ENCODE data around the gene ANKRD11. TPM values are rescaled to one million over a fixed set of nuclear protein-coding genes. Genes with fewer than 3 reads are reported as not detected.

Gene ANKRD11
- total RNA-seq, 2 donors from 2014 or later, result 197 to 251 TPM

DNA sequence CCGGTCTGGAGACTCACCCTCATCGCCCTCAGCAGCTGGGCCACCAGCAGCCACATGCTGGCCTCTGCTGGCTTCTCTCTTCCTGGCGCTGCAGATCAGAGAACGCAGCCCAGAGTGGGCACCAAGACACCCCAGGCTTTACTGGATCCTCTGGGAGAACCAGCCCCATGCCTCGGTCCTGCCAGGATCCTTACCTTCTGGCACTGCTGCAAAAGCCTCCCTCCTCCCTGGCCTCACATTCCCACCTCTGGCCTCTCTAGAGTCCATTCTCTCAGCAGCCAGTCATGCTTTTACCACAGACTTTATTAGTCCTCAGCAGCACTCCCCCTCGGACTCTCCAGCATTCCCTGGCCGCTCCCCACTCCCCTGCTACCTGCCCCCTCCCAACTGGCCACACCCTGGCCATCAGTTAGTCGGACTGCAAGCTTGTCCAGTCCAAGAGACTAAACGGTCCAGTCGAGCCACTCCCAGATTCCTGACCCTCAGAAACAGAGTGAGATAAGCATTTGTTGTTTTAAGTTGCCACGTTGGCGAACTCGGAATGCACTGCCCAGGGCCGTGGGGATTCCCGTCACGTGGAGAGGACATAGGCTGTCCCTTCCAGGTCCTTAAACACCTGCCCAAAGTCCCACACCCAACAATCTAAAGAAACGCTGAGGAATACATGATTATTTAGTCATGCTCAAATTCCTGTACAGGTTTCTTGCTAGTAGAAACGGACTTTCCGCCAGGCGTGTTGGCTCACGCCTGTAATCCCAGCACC, 11.9 kb upstream of the ANKRD11 start:
- H3K9me3 ChIP-seq (ENCODE audit: control insufficient read depth, low read length, poor library complexity, severe bottlenecking), result no peaks in the 10 kb centered on the region
- H3K27me3 Mint-ChIP-seq, result no peaks in the 10 kb centered on the region
- DNase-seq, result no peak
- peaks cover 19% of the 10 kb centered on the region for H3K4me1 Mint-ChIP-seq
- ATAC-seq, result no peak
- no peaks in the 10 kb centered on the region for H3K36me3 Mint-ChIP-seq (ENCODE audit: low read depth)
- no peak overlapping the region for H3K4me3 Mint-ChIP-seq
- H3K27ac Mint-ChIP-seq, result peak overlapping the region; percentile 11

DNA sequence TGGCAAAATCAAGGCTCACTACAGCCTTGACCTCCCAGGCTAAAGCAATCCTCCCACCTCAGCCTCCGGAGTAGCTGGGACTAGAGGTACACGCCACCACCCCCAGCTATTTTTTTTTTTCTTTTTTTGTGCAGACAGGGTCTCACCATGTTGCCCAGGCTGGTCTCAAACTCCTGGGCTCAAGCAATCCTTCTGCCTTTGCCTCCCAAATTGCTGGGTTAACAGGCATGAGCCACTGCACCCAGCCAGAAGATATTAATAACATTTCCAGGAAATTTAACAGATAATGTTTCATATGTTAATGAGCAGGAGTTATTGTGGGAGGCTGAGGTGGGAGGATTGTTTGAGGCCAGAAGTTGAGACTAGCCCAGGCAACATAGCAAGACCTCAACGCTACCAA, 9.4 kb upstream of the ANKRD11 start:
- no peaks in the 10 kb centered on the region for H3K9me3 ChIP-seq (ENCODE audit: control insufficient read depth, low read length, poor library complexity, severe bottlenecking)
- DNase-seq, result no peak
- ATAC-seq, result no peak
- H3K27me3 Mint-ChIP-seq, result no peaks in the 10 kb centered on the region
- H3K4me3 Mint-ChIP-seq, result no peak overlapping the region
- no peak overlapping the region for H3K27ac Mint-ChIP-seq
- no peaks in the 10 kb centered on the region for H3K36me3 Mint-ChIP-seq (ENCODE audit: low read depth)
- H3K4me1 Mint-ChIP-seq, result peaks cover 3% of the 10 kb centered on the region

- no peaks in the 10 kb centered on the region for H3K9me3 ChIP-seq (ENCODE audit: control insufficient read depth, low read length, poor library complexity, severe bottlenecking)
- ATAC-seq, result no peak
- Mint-ChIP-seq H3K4me1 (peaks cover 5% of the 10 kb centered on the region), H3K4me3 (no peak overlapping the region), H3K27ac (no peak overlapping the region), H3K27me3 (no peaks in the 10 kb centered on the region), H3K36me3 (ENCODE audit: low read depth) (no peaks in the 10 kb centered on the region)
- no peak for DNase-seq
Observed at GRCh38 chr16:89498839-89499238, 8.5 kb upstream of the ANKRD11 start.

DNA sequence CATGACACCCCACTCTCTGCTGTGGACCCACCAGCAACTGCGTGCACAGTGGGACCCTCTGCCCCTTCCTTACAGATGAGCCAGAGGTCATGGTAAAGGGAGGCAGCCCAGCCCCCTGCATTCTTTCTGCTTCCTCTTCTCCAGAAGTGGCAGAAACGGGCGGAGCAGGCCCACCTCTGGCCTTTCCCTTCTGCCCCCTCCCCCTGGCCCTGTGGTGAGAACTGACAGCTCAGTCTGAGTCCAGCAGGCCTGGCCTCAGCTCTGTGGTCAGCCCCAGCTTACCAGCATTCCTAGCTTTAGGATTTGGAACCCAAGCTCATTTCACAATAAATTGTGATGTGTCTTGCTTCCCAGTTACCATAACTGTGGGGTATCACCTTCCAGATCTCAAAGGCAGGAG, 4.8 kb upstream of the ANKRD11 start:
- Mint-ChIP-seq H3K27ac (no peak overlapping the region), H3K27me3 (no peaks in the 10 kb centered on the region), H3K36me3 (ENCODE audit: low read depth) (peaks cover 2% of the 10 kb centered on the region), H3K4me1 (peaks cover 21% of the 10 kb centered on the region), H3K4me3 (no peak overlapping the region)
- H3K9me3 ChIP-seq (ENCODE audit: control insufficient read depth, low read length, poor library complexity, severe bottlenecking), result no peaks in the 10 kb centered on the region
- DNase-seq, result no peak
- no peak for ATAC-seq

- no peaks in the 10 kb centered on the region for H3K9me3 ChIP-seq (ENCODE audit: control insufficient read depth, low read length, poor library complexity, severe bottlenecking)
- H3K4me1 Mint-ChIP-seq, result peaks cover 25% of the 10 kb centered on the region
- no peaks in the 10 kb centered on the region for H3K27me3 Mint-ChIP-seq
- H3K36me3 Mint-ChIP-seq (ENCODE audit: low read depth), result peaks cover 2% of the 10 kb centered on the region
- DNase-seq (no peak), ATAC-seq (no peak)
- no peak overlapping the region for H3K4me3 Mint-ChIP-seq
- H3K27ac Mint-ChIP-seq, result peak overlapping the region; percentile 70
Observed at GRCh38 chr16:89493776-89494175, 3.4 kb upstream of the ANKRD11 start.

DNA sequence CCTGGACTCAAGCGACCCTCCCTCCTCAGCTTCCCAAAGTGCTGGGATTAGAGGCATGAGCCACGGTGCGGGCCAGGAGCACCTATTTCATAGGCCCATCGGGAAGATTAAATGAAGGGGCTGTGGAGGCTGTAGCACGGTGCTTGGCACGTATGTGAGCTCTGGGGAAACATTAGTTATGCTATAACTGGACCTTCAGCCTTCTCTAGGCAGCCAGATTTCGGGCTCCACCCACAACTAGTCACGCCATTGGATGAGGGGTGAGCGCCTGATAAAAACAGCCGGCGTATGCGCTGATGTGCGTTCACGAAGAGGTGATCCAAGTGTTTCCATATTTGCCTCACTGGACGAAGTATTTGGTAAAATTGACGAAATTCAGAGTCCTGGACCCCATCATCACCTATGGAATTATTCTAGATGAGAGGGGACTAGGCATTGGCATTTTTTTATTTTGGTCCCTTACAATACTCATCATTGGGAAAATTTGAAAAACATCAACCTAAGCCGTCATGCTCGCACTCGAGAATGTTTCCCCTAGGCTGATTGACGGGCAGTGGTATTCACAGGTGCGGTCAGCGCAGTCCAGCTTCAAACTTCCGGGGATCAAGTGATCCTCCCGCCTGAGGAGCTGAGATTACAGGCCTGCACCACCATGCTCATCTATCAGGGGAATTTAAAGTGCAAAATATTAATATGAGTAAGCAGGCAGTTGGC, 1.8 kb upstream of the ANKRD11 start:
- no peak for DNase-seq
- H3K27ac Mint-ChIP-seq, result peak overlapping the region; percentile 83
- H3K4me3 Mint-ChIP-seq, result peak overlapping the region; percentile 28
- no peak for ATAC-seq
- H3K9me3 ChIP-seq (ENCODE audit: control insufficient read depth, low read length, poor library complexity, severe bottlenecking), result no peaks in the 10 kb centered on the region
- peaks cover 37% of the 10 kb centered on the region for H3K4me1 Mint-ChIP-seq
- H3K36me3 Mint-ChIP-seq (ENCODE audit: low read depth), result peaks cover 2% of the 10 kb centered on the region
- H3K27me3 Mint-ChIP-seq, result no peaks in the 10 kb centered on the region

- H3K4me1 Mint-ChIP-seq, result peaks cover 41% of the 10 kb centered on the region
- no peak for DNase-seq
- ATAC-seq, result no peak
- H3K27ac Mint-ChIP-seq, result peak overlapping the region; percentile 83
- H3K4me3 Mint-ChIP-seq, result peak overlapping the region; percentile 93
- no peaks in the 10 kb centered on the region for H3K9me3 ChIP-seq (ENCODE audit: control insufficient read depth, low read length, poor library complexity, severe bottlenecking)
- H3K27me3 Mint-ChIP-seq, result no peaks in the 10 kb centered on the region
- peaks cover 2% of the 10 kb centered on the region for H3K36me3 Mint-ChIP-seq (ENCODE audit: low read depth)
Observed at GRCh38 chr16:89491238-89491869, 993 bp upstream of the ANKRD11 start.

- no peak overlapping the region for H3K27ac Mint-ChIP-seq
- no peak overlapping the region for H3K4me3 Mint-ChIP-seq
- no peak for ATAC-seq
- H3K9me3 ChIP-seq (ENCODE audit: control insufficient read depth, low read length, poor library complexity, severe bottlenecking), result no peaks in the 10 kb centered on the region
- peaks cover 50% of the 10 kb centered on the region for H3K4me1 Mint-ChIP-seq
- H3K36me3 Mint-ChIP-seq (ENCODE audit: low read depth), result peaks cover 4% of the 10 kb centered on the region
- H3K27me3 Mint-ChIP-seq, result no peaks in the 10 kb centered on the region
- DNase-seq, result peak in 2 of 3 donors; percentile 13 to 22
Observed at GRCh38 chr16:89489898-89490438, 393 bp downstream of the ANKRD11 start.

DNA sequence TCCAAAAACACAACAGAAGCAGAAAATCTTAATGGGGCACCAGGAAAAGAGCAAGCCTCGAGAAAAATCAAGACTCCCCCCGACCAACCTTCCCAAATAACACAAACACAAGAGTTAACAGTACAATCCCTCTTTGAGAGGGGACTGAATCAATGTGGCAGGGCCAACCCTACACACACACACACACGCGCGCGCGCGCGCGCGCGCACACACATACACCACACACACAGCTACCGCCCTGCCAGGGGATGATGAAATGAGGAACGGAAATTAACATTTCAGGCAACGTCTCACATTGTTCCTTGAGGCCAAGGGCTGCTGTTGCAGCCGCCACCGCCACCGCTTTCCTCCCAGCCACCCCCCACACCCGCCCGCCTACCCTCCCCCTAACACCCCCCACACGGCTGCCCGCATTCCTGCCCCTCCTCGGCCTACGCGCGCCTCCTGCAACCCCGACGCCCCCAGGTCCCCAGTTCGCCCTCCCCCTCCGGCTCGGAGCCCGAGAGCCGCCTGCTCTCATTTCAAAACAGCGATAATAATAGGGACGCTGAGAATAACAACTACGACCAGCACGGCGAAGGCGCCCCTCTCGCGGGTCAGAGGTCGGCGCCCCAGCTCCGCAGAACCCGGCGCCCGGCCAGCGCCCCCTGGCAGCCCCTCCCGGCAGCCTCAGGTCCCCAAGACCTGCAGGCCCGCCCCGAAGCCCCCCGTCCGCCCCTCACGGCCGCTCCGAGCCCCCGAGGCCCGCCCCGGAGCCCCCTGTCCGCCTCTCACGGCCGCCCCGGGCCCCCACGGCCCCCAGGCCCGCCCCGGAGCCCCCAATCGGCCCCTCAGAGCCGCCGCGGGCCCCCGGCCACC, 1.1 kb downstream of the ANKRD11 start:
- H3K9me3 ChIP-seq (ENCODE audit: control insufficient read depth, low read length, poor library complexity, severe bottlenecking), result no peaks in the 10 kb centered on the region
- H3K27me3 Mint-ChIP-seq, result no peaks in the 10 kb centered on the region

GRCh38 chr16:89485701-89486246, 4.6 kb downstream of the ANKRD11 start:
- no peaks in the 10 kb centered on the region for H3K9me3 ChIP-seq (ENCODE audit: control insufficient read depth, low read length, poor library complexity, severe bottlenecking)
- peaks cover 2% of the 10 kb centered on the region for H3K36me3 Mint-ChIP-seq (ENCODE audit: low read depth)
- no peak for DNase-seq
- no peak for ATAC-seq
- H3K27me3 Mint-ChIP-seq, result no peaks in the 10 kb centered on the region
- H3K27ac Mint-ChIP-seq, result peak overlapping the region; percentile 97
- peaks cover 69% of the 10 kb centered on the region for H3K4me1 Mint-ChIP-seq
- peak overlapping the region; percentile 94 for H3K4me3 Mint-ChIP-seq

More for the DNA sequence above, 1.1 kb downstream of the ANKRD11 start:
- ATAC-seq, result peak; percentile 52
- peak; percentile 63 to 76 (median 66) for DNase-seq
- Mint-ChIP-seq H3K4me1 (peaks cover 54% of the 10 kb centered on the region), H3K4me3 (peak overlapping the region; percentile 96), H3K36me3 (ENCODE audit: low read depth) (peaks cover 4% of the 10 kb centered on the region), H3K27ac (peak overlapping the region; percentile 98)

- no peak for ATAC-seq
- peaks cover 2% of the 10 kb centered on the region for H3K36me3 Mint-ChIP-seq (ENCODE audit: low read depth)
- H3K4me1 Mint-ChIP-seq, result peaks cover 71% of the 10 kb centered on the region
- H3K27ac Mint-ChIP-seq, result peak overlapping the region; percentile 97
- peak overlapping the region; percentile 94 for H3K4me3 Mint-ChIP-seq
- no peaks in the 10 kb centered on the region for H3K27me3 Mint-ChIP-seq
- no peaks in the 10 kb centered on the region for H3K9me3 ChIP-seq (ENCODE audit: control insufficient read depth, low read length, poor library complexity, severe bottlenecking)
- no peak for DNase-seq
Observed at GRCh38 chr16:89484923-89485679, 5.3 kb downstream of the ANKRD11 start.

DNA sequence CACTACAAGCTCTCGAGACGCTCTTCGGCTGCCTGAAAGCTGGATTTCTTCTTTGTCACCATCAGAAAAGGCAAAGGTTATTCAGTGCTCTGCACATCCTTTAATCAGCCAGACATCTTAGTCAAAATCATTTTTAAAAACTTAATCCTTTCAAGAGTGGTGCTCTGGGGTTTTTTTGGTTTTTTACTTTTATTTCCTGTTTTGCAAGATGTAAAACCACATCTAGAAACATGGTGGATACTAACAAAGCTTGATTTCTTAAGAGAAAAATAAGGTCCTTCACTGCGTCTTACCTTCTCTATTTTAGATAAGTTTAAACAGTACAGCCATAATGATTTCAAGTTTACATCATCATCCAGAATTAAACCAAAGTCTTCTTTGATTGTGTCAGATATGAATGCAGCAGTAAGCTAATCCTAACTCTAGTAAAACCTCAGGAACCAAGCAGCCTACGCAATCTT, 6.3 kb downstream of the ANKRD11 start:
- H3K36me3 Mint-ChIP-seq (ENCODE audit: low read depth), result peaks cover 2% of the 10 kb centered on the region
- peaks cover 74% of the 10 kb centered on the region for H3K4me1 Mint-ChIP-seq
- DNase-seq (no peak), ATAC-seq (peak; percentile 78)
- H3K9me3 ChIP-seq (ENCODE audit: control insufficient read depth, low read length, poor library complexity, severe bottlenecking), result no peaks in the 10 kb centered on the region
- peak overlapping the region; percentile 97 for H3K27ac Mint-ChIP-seq
- peak overlapping the region; percentile 94 for H3K4me3 Mint-ChIP-seq
- no peaks in the 10 kb centered on the region for H3K27me3 Mint-ChIP-seq
